ENCODE data around the gene SEMA4B. TPM values are rescaled to one million over a fixed set of nuclear protein-coding genes. Genes with fewer than 3 reads are reported as not detected.

The SEMA4B gene
- total RNA-seq, 1 experiment from 2014 or later: 13.2 TPM

DNA sequence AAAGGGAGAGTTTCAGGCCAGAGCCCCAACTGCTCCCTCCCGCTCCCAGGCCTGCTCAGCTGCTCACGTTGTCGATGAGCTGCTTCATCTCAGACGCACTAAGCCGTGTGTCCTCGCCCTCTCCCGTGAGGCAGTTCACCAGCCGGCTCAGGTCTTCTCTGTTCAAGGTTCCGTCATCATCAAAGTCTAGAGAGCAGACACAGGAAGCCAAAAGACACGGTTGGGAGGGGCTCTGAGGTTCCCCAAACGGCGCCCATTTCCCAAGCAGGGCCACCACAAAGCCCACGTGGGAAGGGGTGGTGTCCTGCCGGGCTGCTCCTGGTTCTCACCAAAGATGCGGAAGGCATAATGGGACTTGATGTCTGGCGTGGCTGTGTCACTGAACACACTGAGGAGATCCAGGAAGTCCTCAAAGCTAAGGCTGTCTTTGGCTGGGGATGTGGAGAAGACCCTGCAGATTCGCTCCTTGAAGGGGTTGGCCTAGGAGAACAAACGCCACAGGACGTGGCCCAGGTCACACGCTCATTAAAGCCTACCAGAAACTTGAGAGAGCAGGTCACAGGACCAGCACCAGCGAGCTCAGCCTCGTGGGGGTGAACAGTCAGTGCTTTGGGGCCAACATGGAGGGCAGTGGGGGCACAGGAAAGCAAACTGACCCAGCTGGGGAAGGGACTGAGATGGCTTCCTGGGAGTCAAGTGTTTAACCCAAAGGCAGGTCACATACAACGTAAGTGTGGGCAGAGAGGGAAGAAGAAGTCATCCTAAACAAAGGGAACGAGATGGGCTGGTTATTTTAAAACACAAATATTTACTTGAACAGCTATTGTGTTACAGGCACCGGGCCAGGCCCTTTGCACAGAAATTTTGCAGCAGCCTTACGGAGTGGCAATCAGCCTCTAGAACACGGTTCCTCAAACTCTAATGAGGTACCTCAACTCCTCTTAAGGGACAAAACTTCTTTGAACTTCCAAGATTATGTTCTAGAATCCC, 30.2 kb downstream of the SEMA4B start:
- H3K4me3 ChIP-seq (ENCODE audit: low read depth, low read length, poor library complexity, severe bottlenecking): no peak overlapping the region
- no peaks in the 10 kb centered on the region for H3K9me3 ChIP-seq (ENCODE audit: low read depth, low read length, poor library complexity, severe bottlenecking)
- ChIA-PET CTCF (no interaction called here), POLR2A (ENCODE audit: low non-redundant PET) (no interaction called here)
- intact Hi-C loops (cut with micrococcal nuclease; ENCODE audit: unreplicated experiment): no loop called here
- TF ChIP-seq, protein P1, sequence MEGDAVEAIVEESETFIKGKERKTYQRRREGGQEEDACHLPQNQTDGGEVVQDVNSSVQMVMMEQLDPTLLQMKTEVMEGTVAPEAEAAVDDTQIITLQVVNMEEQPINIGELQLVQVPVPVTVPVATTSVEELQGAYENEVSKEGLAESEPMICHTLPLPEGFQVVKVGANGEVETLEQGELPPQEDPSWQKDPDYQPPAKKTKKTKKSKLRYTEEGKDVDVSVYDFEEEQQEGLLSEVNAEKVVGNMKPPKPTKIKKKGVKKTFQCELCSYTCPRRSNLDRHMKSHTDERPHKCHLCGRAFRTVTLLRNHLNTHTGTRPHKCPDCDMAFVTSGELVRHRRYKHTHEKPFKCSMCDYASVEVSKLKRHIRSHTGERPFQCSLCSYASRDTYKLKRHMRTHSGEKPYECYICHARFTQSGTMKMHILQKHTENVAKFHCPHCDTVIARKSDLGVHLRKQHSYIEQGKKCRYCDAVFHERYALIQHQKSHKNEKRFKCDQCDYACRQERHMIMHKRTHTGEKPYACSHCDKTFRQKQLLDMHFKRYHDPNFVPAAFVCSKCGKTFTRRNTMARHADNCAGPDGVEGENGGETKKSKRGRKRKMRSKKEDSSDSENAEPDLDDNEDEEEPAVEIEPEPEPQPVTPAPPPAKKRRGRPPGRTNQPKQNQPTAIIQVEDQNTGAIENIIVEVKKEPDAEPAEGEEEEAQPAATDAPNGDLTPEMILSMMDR (conservative IDR thresholded peaks at IDR 0.05; ENCODE audit: low read depth, low read length): no peak
- no peak for TF ChIP-seq EZH2 (IDR thresholded peaks at IDR 0.05; ENCODE audit: borderline replicate concordance, low read depth, low read length, poor library complexity, severe bottlenecking)
- no TSS peak for BruUV-seq (replicated peaks)
- H3K36me3 ChIP-seq (ENCODE audit: insufficient read depth, low read length, poor library complexity, severe bottlenecking): peaks cover 16% of the 10 kb centered on the region
- peaks cover 5% of the 10 kb centered on the region for H3K4me1 ChIP-seq (ENCODE audit: insufficient read depth, low read length, poor library complexity, severe bottlenecking)
- DNase-seq (ENCODE audit: low spot score): no peak
- H3K27ac ChIP-seq (ENCODE audit: low read depth, low read length, poor library complexity, severe bottlenecking): no peak overlapping the region
- H3K27me3 ChIP-seq (replicated peaks; ENCODE audit: insufficient read depth, low read depth, low read length, poor library complexity): no peaks in the 10 kb centered on the region

DNA sequence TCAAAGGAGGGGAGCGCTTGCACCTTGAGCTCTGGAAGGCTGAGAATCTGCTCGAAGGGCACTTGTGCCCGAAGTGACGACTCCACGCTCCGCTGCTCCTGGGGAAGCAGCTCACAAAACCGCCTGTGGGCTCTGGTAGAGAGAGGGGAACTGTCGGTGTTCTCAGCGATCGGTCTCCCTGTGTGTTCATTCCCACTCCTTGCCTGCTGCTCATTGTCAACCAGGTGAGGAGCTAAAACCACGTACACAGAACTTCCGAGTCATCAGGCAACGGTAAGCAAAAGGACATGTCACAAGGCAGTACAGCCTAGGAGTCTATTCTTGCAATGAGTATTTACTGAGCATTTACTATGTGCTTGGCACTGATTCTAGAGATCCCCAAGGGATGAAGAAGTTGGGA, 31.1 kb downstream of the SEMA4B start:
- Histone ChIP-seq H3K9me3 (ENCODE audit: low read depth, low read length, poor library complexity, severe bottlenecking) (no peaks in the 10 kb centered on the region), H3K27me3 (replicated peaks; ENCODE audit: insufficient read depth, low read depth, low read length, poor library complexity) (no peaks in the 10 kb centered on the region), H3K4me1 (ENCODE audit: insufficient read depth, low read length, poor library complexity, severe bottlenecking) (peaks cover 5% of the 10 kb centered on the region), H3K36me3 (ENCODE audit: insufficient read depth, low read length, poor library complexity, severe bottlenecking) (peaks cover 16% of the 10 kb centered on the region), H3K27ac (ENCODE audit: low read depth, low read length, poor library complexity, severe bottlenecking) (no peak overlapping the region), H3K4me3 (ENCODE audit: low read depth, low read length, poor library complexity, severe bottlenecking) (no peak overlapping the region)
- no peak for TF ChIP-seq EZH2 (IDR thresholded peaks at IDR 0.05; ENCODE audit: borderline replicate concordance, low read depth, low read length, poor library complexity, severe bottlenecking)
- TF ChIP-seq, protein P1 (conservative IDR thresholded peaks at IDR 0.05; ENCODE audit: low read depth, low read length): no peak
- intact Hi-C loops (cut with micrococcal nuclease; ENCODE audit: unreplicated experiment): no loop called here
- DNase-seq (ENCODE audit: low spot score): no peak
- POLR2A ChIA-PET (ENCODE audit: low non-redundant PET): no interaction called here
- CTCF ChIA-PET: interaction anchor here (0.6 kb wide), 1 partner anchor 320 kb away, joined by 3 read pairs; the partner anchor contains the start of gene ARPIN
- BruUV-seq (replicated peaks): no TSS peak

DNA sequence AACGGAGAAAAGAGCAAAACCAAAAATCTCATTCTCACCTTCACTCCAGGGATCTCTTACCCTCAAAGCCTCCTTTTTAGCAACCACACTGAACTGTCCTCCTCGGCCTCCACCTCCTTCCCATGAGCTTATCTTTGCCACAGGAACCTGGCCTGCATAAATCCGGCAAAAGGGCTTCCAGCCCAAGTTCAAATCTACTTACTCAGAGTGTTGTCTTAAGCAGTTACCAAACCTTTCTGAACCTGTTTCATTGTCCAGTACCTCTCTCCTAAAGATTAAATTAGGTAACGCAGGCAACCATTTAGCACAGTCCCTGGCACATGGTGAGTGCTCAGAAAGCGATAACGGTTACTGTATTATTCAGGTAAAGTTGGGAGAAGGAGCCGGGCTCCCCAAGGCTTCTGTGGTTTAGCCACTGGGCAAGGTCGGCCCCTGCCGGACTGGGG, 31.8 kb downstream of the SEMA4B start:
- DNase-seq (ENCODE audit: low spot score): no peak
- Histone ChIP-seq H3K36me3 (ENCODE audit: insufficient read depth, low read length, poor library complexity, severe bottlenecking) (peaks cover 16% of the 10 kb centered on the region), H3K27ac (ENCODE audit: low read depth, low read length, poor library complexity, severe bottlenecking) (peak overlapping the region; percentile 66), H3K9me3 (ENCODE audit: low read depth, low read length, poor library complexity, severe bottlenecking) (no peaks in the 10 kb centered on the region), H3K4me1 (ENCODE audit: insufficient read depth, low read length, poor library complexity, severe bottlenecking) (peaks cover 5% of the 10 kb centered on the region), H3K4me3 (ENCODE audit: low read depth, low read length, poor library complexity, severe bottlenecking) (peak overlapping the region; percentile 58), H3K27me3 (replicated peaks; ENCODE audit: insufficient read depth, low read depth, low read length, poor library complexity) (no peaks in the 10 kb centered on the region)
- TF ChIP-seq, protein P1 (conservative IDR thresholded peaks at IDR 0.05; ENCODE audit: low read depth, low read length): 0 out of 2 replicates have a peak, but pooled peaks have one; percentile 21
- no peak for TF ChIP-seq EZH2 (IDR thresholded peaks at IDR 0.05; ENCODE audit: borderline replicate concordance, low read depth, low read length, poor library complexity, severe bottlenecking)
- BruUV-seq (replicated peaks): no TSS peak
- CTCF ChIA-PET: interaction anchor here (0.6 kb wide), 1 partner anchor 320 kb away, joined by 3 read pairs; the partner anchor contains the start of gene ARPIN
- intact Hi-C loops (cut with micrococcal nuclease; ENCODE audit: unreplicated experiment): no loop called here
- POLR2A ChIA-PET (ENCODE audit: low non-redundant PET): no interaction called here

Measured in A673 (cell line).